Activated naive CD4-positive, alpha-beta T cell treated with anti-CD3 and anti-CD28 coated beads, Interleukin-2, amount 50 U/mL, for 16 hours (primary cell): ENCODE data around the gene PTGES3.
"Not testable (repeated sequence)": the region's sequence is repeated elsewhere in the genome, so short reads cannot be mapped to it uniquely, and the experiment has no call there.

Experiments used
- DNase-seq: peaks from one replicate; pipeline ENCODE4 v3.0.0-alpha.2; 2020

The PTGES3 gene

GRCh38 chr12:56648023-56648422 is 40.1 kb downstream of the PTGES3 start:
- DNase-seq: not testable (repeated sequence)

GRCh38 chr12:56645717-56646446 is 42.2 kb downstream of the PTGES3 start, which contains the start of gene ATP5F1B:
Gene ATP5F1B (minus strand): TSS chr12:56645984. CDS start chr12:56645963, 21 bp downstream.
- peak; percentile 91 for DNase-seq

DNA sequence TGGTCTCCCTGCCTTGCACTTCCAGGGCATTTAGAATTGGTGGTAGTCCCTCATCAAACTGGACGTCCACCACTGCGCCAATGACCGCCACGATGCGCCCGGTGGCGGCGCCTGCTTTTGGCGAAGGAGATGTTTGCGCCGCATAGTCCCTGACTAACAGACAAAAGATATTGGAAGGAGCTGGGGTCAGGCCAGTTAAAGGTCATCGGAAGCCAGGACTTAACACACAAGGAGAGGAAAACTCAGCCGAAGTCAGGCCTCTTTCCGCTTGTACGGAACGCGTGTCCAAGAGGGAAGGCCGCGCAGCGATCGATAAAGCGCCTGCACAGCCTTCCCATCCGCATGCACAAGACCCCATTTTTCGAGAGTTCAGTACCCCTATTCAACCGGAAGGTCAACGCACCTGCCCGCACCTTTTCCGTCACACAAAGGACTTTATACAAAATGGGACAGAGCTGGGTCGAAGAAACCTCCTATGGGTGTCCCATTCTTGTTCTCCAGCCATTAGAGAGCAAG is 42.8 kb downstream of the PTGES3 start:
- no peak for DNase-seq

DNA sequence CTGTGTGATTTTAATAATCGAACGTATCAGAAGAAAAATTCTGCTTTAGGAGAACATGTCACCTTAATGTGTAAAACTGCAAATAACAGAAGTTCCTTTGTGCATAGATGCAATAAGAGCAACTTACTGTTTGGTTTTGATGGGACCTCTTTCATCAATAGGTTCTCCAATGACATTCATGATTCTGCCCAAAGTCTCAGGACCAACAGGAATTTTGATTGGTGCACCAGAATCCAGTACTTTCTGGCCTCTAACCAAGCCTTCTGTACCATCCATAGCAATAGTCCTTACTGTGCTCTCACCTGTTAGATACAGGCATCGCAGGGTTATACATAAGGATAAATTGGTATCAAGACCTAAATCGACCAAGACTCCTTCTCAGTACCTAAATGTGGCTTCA is 43.4 kb downstream of the PTGES3 start:
- DNase-seq: no peak

DNA sequence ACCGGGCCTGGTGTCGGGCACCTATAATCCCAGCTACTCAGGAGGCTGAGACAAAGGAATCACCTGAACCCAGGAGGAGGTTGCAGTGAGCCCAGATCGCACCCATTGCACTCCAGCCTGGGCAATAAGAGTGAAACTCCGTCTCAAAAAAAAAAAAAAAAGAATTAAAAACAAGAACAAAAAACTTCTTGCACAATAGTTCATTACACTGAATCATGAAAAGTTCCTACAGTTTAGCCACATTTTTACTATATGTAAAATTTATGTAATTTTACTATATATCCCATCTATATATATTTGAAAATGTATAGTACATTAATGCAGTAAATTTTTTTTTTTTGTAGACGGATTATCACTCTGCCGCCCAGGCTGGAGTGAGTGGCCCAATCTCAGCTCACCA is 46.9 kb downstream of the PTGES3 start:
- no peak for DNase-seq

DNA sequence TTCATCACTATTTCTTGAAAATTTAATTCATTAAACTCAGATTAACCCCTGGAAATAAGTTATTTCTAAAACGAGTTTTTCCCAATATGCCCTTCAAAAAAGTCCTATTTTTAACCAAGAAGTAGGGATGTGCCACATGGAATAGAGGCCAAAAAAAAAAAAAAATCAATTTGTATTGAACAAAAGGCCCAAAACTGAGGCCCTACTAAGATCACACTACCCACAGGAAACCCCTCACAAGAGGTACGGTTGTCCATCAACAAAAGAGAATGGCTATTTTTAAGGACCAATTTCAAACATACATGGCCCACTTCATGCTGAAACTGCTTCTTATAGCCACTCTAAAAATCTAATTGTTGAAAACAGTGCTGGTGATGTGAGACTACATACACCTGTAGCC is 50.5 kb downstream of the PTGES3 start:
- no peak for DNase-seq

DNA sequence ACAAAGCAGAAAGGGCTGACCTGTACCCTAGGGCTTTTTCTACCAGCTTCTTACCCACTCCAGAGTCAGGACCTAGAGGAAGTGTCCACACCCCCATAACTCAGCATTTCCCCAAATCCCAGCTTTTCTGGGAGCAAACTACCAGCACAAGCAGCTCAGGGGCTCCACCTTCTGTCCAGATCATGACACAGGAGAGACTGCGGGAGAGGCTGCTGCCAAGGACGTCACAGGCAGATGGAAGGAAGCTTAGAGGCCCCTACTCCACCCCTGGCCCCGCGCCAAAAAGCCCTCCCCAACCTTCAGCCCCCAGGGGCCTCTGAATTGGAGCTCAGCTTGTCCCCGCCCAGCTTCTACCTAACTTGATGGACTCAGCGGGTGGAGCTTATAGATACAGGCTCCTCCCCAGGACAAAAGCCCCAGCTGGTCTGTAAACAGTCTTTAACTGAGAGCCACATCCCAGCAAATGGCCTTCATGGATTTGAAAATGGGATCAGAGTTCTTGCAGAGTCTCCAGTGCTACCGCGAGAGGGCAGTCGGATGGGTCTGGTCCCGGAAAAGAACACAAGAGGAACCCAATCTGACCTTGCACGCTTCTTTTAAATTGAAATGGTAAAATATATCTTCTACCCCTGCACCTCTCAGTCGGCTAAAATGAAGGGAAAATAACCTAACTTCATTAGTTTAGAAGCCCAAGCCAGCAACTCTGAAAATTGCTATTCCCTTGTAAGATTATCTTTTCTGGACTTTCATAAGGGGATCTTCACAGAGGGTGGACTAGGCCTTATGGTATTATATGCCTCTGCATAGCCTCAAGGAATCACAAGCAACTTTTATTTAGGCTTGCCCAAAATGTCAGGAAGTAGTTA is 51.2 kb downstream of the PTGES3 start:
- DNase-seq: peak; percentile 84

GRCh38 chr12:56635806-56636674 is 52.0 kb downstream of the PTGES3 start:
- DNase-seq: peak; percentile 82

DNA sequence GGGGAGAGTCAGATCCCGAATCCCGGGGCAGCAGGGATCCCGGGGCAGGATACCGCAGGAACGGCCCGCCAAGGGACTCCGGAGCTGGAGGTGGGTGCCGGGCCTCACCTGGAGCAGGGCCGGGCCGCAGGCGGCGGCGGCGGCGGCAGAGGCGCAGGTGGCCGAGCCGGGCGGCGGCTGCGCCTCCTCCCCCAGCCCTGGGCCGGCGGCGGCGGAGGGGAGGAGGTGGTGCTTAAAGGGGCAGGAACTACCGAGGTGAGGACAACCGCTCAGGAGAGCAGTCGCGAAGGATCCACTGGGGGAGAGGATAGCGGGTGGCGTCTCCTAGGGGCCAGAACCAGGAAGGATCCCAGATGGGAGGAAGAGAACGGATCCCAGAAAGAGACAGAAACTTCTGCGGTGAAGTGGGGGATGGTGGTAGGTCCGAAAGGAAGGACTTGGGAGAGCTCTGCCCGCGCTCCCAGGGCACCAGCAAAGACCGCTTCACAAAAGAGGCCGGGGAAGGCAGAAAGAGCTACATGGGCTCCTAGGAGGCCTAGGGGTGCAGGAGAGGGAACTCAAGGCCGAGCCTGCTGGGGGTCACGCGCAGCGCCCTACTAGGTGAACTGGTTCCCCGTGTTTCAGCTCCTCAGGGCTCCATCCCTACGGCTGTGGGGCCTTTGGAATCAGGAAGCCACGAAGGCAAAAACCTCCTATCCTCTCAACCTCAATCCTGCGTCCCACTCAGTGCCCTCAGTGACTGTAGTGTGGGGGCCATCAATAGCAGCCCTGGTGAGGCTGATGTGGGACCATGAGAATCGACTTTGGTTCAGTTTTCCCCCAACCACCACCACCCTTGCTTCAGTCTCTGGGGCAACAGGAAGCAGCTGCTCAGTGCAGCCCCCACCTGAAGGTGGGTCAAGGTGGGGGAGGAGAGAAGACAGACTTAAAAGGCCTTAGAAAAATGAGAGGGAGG is 53.0 kb downstream of the PTGES3 start:
- peak; percentile 60 for DNase-seq

DNA sequence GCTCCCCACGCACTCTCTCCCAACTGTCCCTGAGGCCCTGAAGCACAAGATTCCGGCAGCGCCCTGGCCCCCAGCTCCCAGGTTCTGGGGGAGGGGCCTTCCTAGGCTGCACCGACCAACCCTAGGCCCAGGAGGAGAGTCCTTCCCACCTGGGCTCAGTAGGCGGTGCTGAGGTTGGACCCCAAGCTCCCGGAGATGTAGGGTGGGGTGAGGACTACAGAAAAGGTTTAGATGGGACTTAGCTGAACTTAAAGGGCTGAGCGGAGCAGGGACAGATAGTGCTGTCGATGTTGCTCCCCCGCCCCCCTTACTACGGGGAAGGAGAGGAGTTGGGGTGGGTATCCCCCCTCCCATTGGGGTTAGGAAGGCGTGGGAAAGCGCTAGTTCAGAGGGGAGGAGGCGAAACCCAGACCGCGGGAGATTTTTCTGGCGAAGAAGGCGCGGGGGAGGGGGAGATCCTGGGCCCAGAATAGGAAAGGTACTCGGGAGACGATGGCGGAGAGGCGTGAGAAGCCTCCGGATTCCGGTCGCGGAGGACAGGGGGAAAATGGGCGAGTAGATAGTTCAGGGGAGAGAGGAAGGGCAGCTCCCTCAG is 53.7 kb downstream of the PTGES3 start:
- peak; percentile 31 for DNase-seq

DNA sequence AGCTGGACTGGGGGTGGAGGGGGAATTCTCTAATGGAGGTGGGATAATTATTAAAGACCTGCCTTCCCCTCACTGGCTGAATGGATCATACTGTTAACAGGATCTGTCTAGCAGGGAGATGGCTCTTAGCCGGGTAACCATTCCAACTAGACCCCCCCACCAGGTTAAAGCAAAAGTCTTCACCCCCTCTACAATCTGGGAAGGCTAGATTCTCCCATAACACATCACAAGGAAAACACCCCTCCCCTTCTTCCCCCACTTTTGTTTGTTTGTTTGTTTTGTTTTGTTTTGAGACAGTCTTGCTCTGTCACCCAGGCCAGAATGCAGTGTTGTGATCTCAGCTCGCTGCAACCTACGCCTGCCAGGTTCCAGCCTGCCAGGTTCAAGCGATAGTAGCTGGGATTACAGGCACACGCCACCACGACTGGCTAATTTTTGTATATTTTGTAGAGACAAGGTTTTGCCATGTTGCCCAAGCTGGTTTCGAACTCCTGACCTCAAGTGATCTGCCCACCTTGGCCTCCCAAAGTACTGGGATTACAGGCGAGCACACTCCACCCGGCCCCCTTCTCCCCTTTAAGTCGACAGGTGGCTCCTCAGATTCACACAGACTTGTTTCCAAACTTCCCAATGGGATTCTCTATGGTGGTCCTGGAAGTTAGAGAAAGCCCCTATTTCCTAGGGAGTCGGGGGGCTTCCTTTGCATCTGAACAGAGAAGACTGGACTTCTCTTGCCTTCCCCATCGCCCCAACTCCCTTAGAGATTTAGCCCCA is 54.4 kb downstream of the PTGES3 start:
- no peak for DNase-seq

DNA sequence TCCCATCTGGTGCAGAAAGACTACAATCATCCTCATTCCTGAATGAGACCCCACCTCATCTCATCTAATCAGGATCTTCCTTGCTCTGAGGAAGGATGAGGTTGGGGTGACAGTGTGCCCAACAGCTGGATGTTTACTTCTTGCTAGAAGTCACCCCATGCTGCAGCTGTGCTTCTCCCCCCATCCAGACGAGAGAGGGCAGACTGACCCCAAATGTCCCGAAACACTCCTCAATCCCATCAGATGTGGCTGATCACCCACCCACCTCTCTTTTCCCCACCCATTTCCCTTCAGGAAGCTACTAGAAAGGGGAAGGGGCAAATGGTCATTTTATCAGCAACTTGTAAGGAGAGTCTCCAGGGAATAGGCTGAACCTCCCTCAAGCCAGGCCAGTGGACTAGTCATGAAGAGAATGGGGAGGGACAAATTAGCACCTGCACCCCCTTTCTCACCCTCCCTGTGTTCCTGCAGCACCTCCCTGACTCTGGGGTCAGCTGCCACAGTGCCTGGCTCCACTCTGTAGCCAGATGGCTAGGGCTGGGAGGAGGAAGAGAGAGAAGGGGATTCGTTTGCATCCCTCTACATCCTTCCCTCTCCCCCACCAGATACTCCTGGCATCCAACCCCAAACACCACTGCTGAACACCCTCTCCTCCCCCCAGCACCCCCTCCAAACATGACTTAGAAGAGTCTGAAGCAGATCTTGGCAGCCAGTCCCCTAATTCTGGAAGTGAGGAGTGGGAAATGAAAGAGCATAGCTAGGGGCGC is 55.2 kb downstream of the PTGES3 start:
- no peak for DNase-seq

GRCh38 chr12:56631790-56632700 is 56.0 kb downstream of the PTGES3 start:
- peak; percentile 58 for DNase-seq

GRCh38 chr12:56630180-56630632 is 57.9 kb downstream of the PTGES3 start, which contains the start of gene BAZ2A:
Gene BAZ2A (minus strand): TSS chr12:56630326. CDS start chr12:56617530, 12,796 bp downstream.
- DNase-seq: peak; percentile 89

GRCh38 chr12:56629459-56630179 is 58.5 kb downstream of the PTGES3 start:
- peak; percentile 52 for DNase-seq

GRCh38 chr12:56628671-56629458 is 59.2 kb downstream of the PTGES3 start:
- DNase-seq: peak; percentile 53

DNA sequence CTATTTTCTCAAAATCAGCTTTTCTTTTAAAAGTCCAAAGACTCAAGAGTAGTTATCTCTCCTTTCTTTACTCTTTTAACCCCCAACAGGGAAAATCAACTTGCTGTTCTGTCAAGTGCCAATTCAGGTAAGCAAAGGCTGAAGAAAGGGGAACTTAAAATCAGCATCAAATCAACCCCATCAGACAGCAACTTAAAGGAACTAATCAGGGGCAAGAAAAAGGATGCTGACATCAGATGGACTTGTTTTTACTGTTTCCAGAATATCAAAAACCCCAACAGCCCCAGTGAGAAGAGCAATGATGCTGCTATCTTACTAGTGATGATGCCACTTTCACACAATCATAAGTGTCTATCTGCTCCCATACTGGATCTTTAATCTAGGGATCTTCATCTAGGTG is 61.4 kb downstream of the PTGES3 start:
- DNase-seq: no peak
